ENCODE data around the gene NRP1. TPM values are rescaled to one million over a fixed set of nuclear protein-coding genes. Genes with fewer than 3 reads are reported as not detected.

Gene NRP1
- total RNA-seq, 1 experiment from 2014 or later: 555 TPM

GRCh38 chr10:33363106-33363505, 28.6 kb upstream of the NRP1 start:
- ChIA-PET CTCF (interaction anchor here (0.6 kb wide), 1 partner anchor 793 kb away, joined by 8 read pairs; no protein-coding TSS in a partner anchor), POLR2A (ENCODE audit: unreplicated experiment) (interaction anchor here (0.6 to 1.2 kb wide), 3 partner anchors 24 to 162 kb away, joined by 3 to 10 read pairs (median 5); no protein-coding TSS in a partner anchor)
- peak overlapping the region; percentile 47 for H3K4me2 ChIP-seq (ENCODE audit: low read length)
- H3K4me1 ChIP-seq (ENCODE audit: insufficient read depth, low read length): peaks cover 47% of the 10 kb centered on the region
- H3K27ac ChIP-seq (ENCODE audit: low read length): peak overlapping the region; percentile 82
- peaks cover 19% of the 10 kb centered on the region for H3K36me3 ChIP-seq (ENCODE audit: low read depth, low read length)
- ATAC-seq (peak; percentile 25), DNase-seq (peak; percentile 98)
- H3K27me3 ChIP-seq (ENCODE audit: low read length): no peaks in the 10 kb centered on the region
- H3F3A ChIP-seq (ENCODE audit: low read length, unreplicated experiment): peaks cover 43% of the 10 kb centered on the region
- H3K9ac ChIP-seq (ENCODE audit: low read length): peak overlapping the region; percentile 41
- no peaks in the 10 kb centered on the region for H4K20me1 ChIP-seq (ENCODE audit: low read length)
- intact Hi-C loops (cut with micrococcal nuclease): no loop called here
- H3K79me2 ChIP-seq (ENCODE audit: low read length): peaks cover 16% of the 10 kb centered on the region
- TF ChIP-seq EZH2 (IDR thresholded peaks at IDR 0.05; ENCODE audit: low read length, unreplicated experiment) (no peak), EZH2phosphoT487 (IDR thresholded peaks at IDR 0.05; ENCODE audit: borderline replicate concordance, low read length) (no peak), CTCF (conservative IDR thresholded peaks at IDR 0.05; ENCODE audit: low read depth, low read length) (no peak)
- no TSS peak for BruUV-seq (replicated peaks)
- peak overlapping the region; percentile 23; the same call in 1 of the 2 replicates for H3K4me3 ChIP-seq (ENCODE audit: low read length)
- H3K9me3 ChIP-seq (ENCODE audit: low read length): peaks cover 20% of the 10 kb centered on the region
- H3K9me2 ChIP-seq (replicated peaks; ENCODE audit: low read length): no peaks in the 10 kb centered on the region
- peak overlapping the region; percentile 4; the same call in 1 of the 2 replicates for H2AFZ ChIP-seq (ENCODE audit: low read length)

DNA sequence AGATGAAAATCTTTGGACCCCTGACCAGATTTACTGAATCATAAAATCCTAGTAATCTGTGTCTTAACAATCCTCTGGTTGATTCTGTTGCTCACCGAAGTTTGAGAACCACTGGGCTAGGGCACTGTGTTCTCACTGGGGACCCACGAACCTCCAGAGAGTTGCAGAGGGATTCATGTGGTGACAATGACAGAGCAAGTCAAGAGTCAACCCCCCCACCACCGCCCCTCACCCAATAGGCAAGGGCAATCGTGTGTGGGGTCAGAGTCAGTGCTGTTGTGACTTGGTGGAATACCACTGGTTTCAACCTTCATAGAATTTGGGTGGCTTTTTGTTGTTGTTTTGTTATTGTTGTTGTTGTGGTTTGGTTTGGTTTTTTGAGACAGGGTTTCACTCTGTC, 23.5 kb upstream of the NRP1 start:
- Histone ChIP-seq H4K20me1 (ENCODE audit: low read length) (no peaks in the 10 kb centered on the region), H2AFZ (ENCODE audit: low read length) (no peak overlapping the region), H3K27ac (ENCODE audit: low read length) (no peak overlapping the region), H3K27me3 (ENCODE audit: low read length) (no peaks in the 10 kb centered on the region), H3K4me3 (ENCODE audit: low read length) (no peak overlapping the region), H3K4me2 (ENCODE audit: low read length) (no peak overlapping the region), H3K9me2 (replicated peaks; ENCODE audit: low read length) (no peaks in the 10 kb centered on the region), H3K9me3 (ENCODE audit: low read length) (no peaks in the 10 kb centered on the region), H3K36me3 (ENCODE audit: low read depth, low read length) (no peaks in the 10 kb centered on the region; the same call in 1 of the 2 replicates), H3K79me2 (ENCODE audit: low read length) (no peaks in the 10 kb centered on the region), H3K4me1 (ENCODE audit: insufficient read depth, low read length) (peaks cover 38% of the 10 kb centered on the region), H3K9ac (ENCODE audit: low read length) (no peak overlapping the region), H3F3A (ENCODE audit: low read length, unreplicated experiment) (peaks cover 8% of the 10 kb centered on the region)
- no peak for DNase-seq
- TF ChIP-seq EZH2 (IDR thresholded peaks at IDR 0.05; ENCODE audit: low read length, unreplicated experiment): no peak
- no peak for TF ChIP-seq EZH2phosphoT487 (IDR thresholded peaks at IDR 0.05; ENCODE audit: borderline replicate concordance, low read length)
- no peak for TF ChIP-seq CTCF (conservative IDR thresholded peaks at IDR 0.05; ENCODE audit: low read depth, low read length)
- ChIA-PET POLR2A (ENCODE audit: unreplicated experiment) (interaction anchor here (0.7 kb wide), 1 partner anchor 1405 kb away, joined by 4 read pairs; no protein-coding TSS in a partner anchor), CTCF (no interaction called here)
- no peak for ATAC-seq
- BruUV-seq (replicated peaks): no TSS peak
- intact Hi-C loops (cut with micrococcal nuclease): no loop called here

- ChIA-PET POLR2A (ENCODE audit: unreplicated experiment) (interaction anchor here (0.6 kb wide), 1 partner anchor 210 kb away, joined by 10 read pairs; no protein-coding TSS in a partner anchor), CTCF (no interaction called here)
- Histone ChIP-seq H3K4me1 (ENCODE audit: insufficient read depth, low read length) (peaks cover 54% of the 10 kb centered on the region), H3K4me3 (ENCODE audit: low read length) (no peak overlapping the region), H3K9ac (ENCODE audit: low read length) (no peak overlapping the region), H3K27ac (ENCODE audit: low read length) (0 out of 2 replicates have a peak overlapping the region, but pooled peaks have one; percentile 0), H4K20me1 (ENCODE audit: low read length) (no peaks in the 10 kb centered on the region), H3K9me2 (replicated peaks; ENCODE audit: low read length) (no peaks in the 10 kb centered on the region), H3K9me3 (ENCODE audit: low read length) (no peaks in the 10 kb centered on the region), H3K36me3 (ENCODE audit: low read depth, low read length) (no peaks in the 10 kb centered on the region; the same call in 1 of the 2 replicates), H3K79me2 (ENCODE audit: low read length) (no peaks in the 10 kb centered on the region), H2AFZ (ENCODE audit: low read length) (peak overlapping the region; percentile 1; the same call in 1 of the 2 replicates), H3F3A (ENCODE audit: low read length, unreplicated experiment) (peaks cover 14% of the 10 kb centered on the region), H3K4me2 (ENCODE audit: low read length) (peak overlapping the region; percentile 5), H3K27me3 (ENCODE audit: low read length) (no peaks in the 10 kb centered on the region)
- intact Hi-C loops (cut with micrococcal nuclease): no loop called here
- TF ChIP-seq EZH2phosphoT487 (IDR thresholded peaks at IDR 0.05; ENCODE audit: borderline replicate concordance, low read length) (no peak), CTCF (conservative IDR thresholded peaks at IDR 0.05; ENCODE audit: low read depth, low read length) (no peak), EZH2 (IDR thresholded peaks at IDR 0.05; ENCODE audit: low read length, unreplicated experiment) (no peak)
- BruUV-seq (replicated peaks): no TSS peak
- ATAC-seq (peak; percentile 28), DNase-seq (peak; percentile 83)
Measured at GRCh38 chr10:33355274-33355673, 20.8 kb upstream of the NRP1 start.

Measured in PC-3 (cell line).